ENCODE results near the gene JAML. TPM values are rescaled to one million over a fixed set of nuclear protein-coding genes. Genes with fewer than 3 reads are reported as not detected.

Gene JAML
- total RNA-seq, 4 donors from 2014 or later: 3.2 to 15.1 (median 8.0) TPM

DNA sequence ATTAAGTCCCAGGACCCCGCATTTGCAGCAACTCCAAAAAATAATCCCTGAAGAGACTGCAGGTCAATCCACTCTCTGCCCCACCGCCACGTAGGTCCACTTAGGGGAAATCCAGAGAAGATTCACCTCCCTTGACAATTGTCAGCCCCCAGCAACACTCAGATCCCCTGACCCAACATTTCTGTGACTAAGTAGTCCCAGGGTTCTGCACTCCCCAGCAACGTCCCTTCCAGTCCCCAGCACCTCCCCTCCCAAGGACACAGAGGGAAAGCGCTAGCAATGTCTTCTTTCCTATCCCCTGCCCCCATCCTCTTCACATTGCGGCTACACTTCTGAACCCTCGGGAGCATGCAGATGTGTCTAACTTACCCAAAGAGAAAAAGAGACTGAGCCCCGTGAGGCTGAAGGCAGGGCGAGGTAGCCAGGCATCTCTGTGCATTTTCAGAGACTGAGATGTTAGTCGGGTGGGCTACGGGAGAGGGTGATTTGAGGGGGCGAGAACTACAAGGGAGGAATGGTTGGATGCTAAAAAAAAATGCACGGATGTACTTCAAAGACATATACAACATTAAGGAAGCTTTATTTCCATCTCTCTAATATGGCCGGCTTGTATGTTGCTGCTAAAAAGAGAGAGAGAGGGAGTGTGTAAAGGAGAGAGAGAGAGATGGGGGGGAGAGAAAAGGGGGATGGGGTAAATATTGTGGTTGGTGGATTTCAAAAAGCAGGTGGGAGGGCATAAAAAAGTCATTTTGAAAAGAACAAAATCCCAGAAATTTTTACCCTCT, 48.6 kb downstream of the JAML start, which contains the start of gene SCN2B:
Gene SCN2B (minus strand): TSS at position 647 of the 785 bp plus-strand sequence. CDS start 208 bp downstream, at position 439.
- DNase-seq: no peak
- WGBS, 2 donors (ENCODE audit: low coverage in 1 of 2): 46% methylated on average over 4 to 14 of the region's 14 CpGs

GRCh38 chr11:118175031-118175992, 49.5 kb downstream of the JAML start:
- in situ Hi-C loops (cut with MboI; ENCODE audit: low pct_ligation_motif_present in 1 of 4, low pct_unique_long_range_greater_than_20kb in 1 of 4, low sequenced_read_pairs in 3 of 4): loop anchor here in 2 of 4 donors (25.0 kb wide), 3 partner anchors 112 to 312 kb away; partner anchors contain the start of gene UBE4A (in 2 of the 2)
- Histone ChIP-seq H3K27me3 (peaks cover 33% of the 10 kb centered on the region), H3K4me3 (peak overlapping the region in 1 of 4 donors; percentile 42), H3K36me3 (no peaks in the 10 kb centered on the region), H3K27ac (peak overlapping the region in 2 of 4 donors; percentile 17 to 25), H3K4me1 (peaks cover 0 to 12% (median 2%) of the 10 kb centered on the region in 4 donors), H3K9me3 (no peaks in the 10 kb centered on the region)
- no peak for DNase-seq
- WGBS, 2 donors (ENCODE audit: low coverage in 1 of 2): 51 to 63% methylated on average over 6 to 13 of the region's 13 CpGs
- intact Hi-C loops (cut with DNase I; ENCODE audit: low total_unique reads): no loop called here
- TF ChIP-seq CTCF (IDR thresholded peaks at IDR 0.05): no peak
- no peak for TF ChIP-seq POLR2A (IDR thresholded peaks at IDR 0.05)
- TF ChIP-seq POLR2AphosphoS5 (IDR thresholded peaks at IDR 0.05): no peak
- TF ChIP-seq EP300 (IDR thresholded peaks at IDR 0.05; ENCODE audit: low read depth): no peak

More for the DNA sequence above, 48.6 kb downstream of the JAML start, which contains the start of gene SCN2B:
- no peaks in the 10 kb centered on the region for H3K36me3 ChIP-seq
- peak within 1 kb of the TSS in 1 of 4 donors; percentile 25 for H3K27ac ChIP-seq
- no peaks in the 10 kb centered on the region for H3K9me3 ChIP-seq
- peaks cover 0 to 18% (median 2%) of the 10 kb centered on the region in 4 donors for H3K4me1 ChIP-seq
- H3K4me3 ChIP-seq: peak within 1 kb of the TSS in 3 of 4 donors; percentile 13 to 42 (median 16)
- peaks cover 27% of the 10 kb centered on the region for H3K27me3 ChIP-seq
- no peak for TF ChIP-seq POLR2A (IDR thresholded peaks at IDR 0.05)
- no peak for TF ChIP-seq POLR2AphosphoS5 (IDR thresholded peaks at IDR 0.05)
- no peak for TF ChIP-seq EP300 (IDR thresholded peaks at IDR 0.05; ENCODE audit: low read depth)
- TF ChIP-seq CTCF (IDR thresholded peaks at IDR 0.05): no peak
- in situ Hi-C loops (cut with MboI; ENCODE audit: low pct_ligation_motif_present in 1 of 4, low pct_unique_long_range_greater_than_20kb in 1 of 4, low sequenced_read_pairs in 3 of 4): loop anchor here in 2 of 4 donors (25.0 kb wide), 3 partner anchors 111 to 311 kb away; partner anchors contain the start of gene UBE4A (in 2 of the 2)
- intact Hi-C loops (cut with DNase I; ENCODE audit: low total_unique reads): no loop called here

- no peaks in the 10 kb centered on the region for H3K36me3 ChIP-seq
- intact Hi-C loops (cut with DNase I; ENCODE audit: low total_unique reads): no loop called here
- no peak overlapping the region for H3K27ac ChIP-seq
- TF ChIP-seq POLR2AphosphoS5 (IDR thresholded peaks at IDR 0.05) (no peak), CTCF (IDR thresholded peaks at IDR 0.05) (no peak), POLR2A (IDR thresholded peaks at IDR 0.05) (no peak), EP300 (IDR thresholded peaks at IDR 0.05; ENCODE audit: low read depth) (no peak)
- H3K27me3 ChIP-seq: peaks cover 41% of the 10 kb centered on the region
- H3K9me3 ChIP-seq: no peaks in the 10 kb centered on the region
- no peak overlapping the region for H3K4me3 ChIP-seq
- no peak for DNase-seq
- 76 to 96% methylated on average over 3 to 9 of the region's 9 CpGs for WGBS, 2 donors (ENCODE audit: low coverage in 1 of 2)
- in situ Hi-C loops (cut with MboI; ENCODE audit: low pct_ligation_motif_present in 1 of 4, low pct_unique_long_range_greater_than_20kb in 1 of 4, low sequenced_read_pairs in 3 of 4): no loop called here
- H3K4me1 ChIP-seq: peaks cover 0 to 7% (median 2%) of the 10 kb centered on the region in 4 donors
These were observed 50.7 kb downstream of the JAML start for GRCh38 chr11:118174006-118174567.
